ENCODE measurements around the gene ATP6V1E1.
A peak's percentile ranks its signal among the peaks of the same experiment; 100 is the strongest.

ATP6V1E1 gene

GRCh38 chr22:17629641-17630040 is 1.1 kb upstream of the ATP6V1E1 start:
- H3K4me3 ChIP-seq (ENCODE audit: low read length): no peak overlapping the region
- peak overlapping the region; percentile 92 for H3K9ac ChIP-seq (ENCODE audit: low read length)
- no peaks in the 10 kb centered on the region for H3K36me3 ChIP-seq (ENCODE audit: control insufficient read depth, insufficient read depth, low read length)
- H3K9me3 ChIP-seq (ENCODE audit: control insufficient read depth, low read length): no peaks in the 10 kb centered on the region
- peaks cover 13% of the 10 kb centered on the region for H3K4me1 ChIP-seq (ENCODE audit: control insufficient read depth, insufficient read depth, low read length)
- H3K27me3 ChIP-seq (ENCODE audit: control insufficient read depth, insufficient read depth, low read length): no peaks in the 10 kb centered on the region

- Histone ChIP-seq H3K4me3 (ENCODE audit: low read length) (peak overlapping the region; percentile 85), H3K36me3 (ENCODE audit: control insufficient read depth, insufficient read depth, low read length) (no peaks in the 10 kb centered on the region), H3K9ac (ENCODE audit: low read length) (peak overlapping the region; percentile 92), H3K9me3 (ENCODE audit: control insufficient read depth, low read length) (no peaks in the 10 kb centered on the region), H3K27me3 (ENCODE audit: control insufficient read depth, insufficient read depth, low read length) (no peaks in the 10 kb centered on the region), H3K4me1 (ENCODE audit: control insufficient read depth, insufficient read depth, low read length) (peaks cover 13% of the 10 kb centered on the region)
Measured at GRCh38 chr22:17629173-17629489, 582 bp upstream of the ATP6V1E1 start.

DNA sequence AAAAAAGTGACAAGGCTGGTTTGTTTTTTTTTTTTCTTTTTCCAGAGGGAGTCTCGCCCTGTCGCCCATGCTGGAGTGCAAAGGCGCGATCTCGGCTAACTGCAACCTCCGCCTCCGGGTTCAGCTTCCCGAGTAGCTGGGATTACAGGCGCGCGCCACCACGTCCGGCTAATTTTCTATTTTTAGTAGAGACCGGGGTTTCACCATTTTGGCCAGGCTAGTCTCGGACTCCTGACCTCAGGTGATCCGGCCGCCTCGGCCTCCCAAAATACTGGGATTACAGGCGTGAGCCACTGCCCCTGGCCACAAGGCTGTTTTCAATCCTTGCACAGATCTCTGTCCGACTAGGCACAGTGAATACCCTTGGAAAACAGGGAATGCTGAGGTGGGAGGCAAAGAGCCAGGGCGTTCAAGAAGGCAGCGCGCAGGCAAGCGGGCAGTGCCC is 566 bp downstream of the ATP6V1E1 start:
- Histone ChIP-seq H3K36me3 (ENCODE audit: control insufficient read depth, insufficient read depth, low read length) (no peaks in the 10 kb centered on the region), H3K4me3 (ENCODE audit: low read length) (peak overlapping the region; percentile 85), H3K27me3 (ENCODE audit: control insufficient read depth, insufficient read depth, low read length) (no peaks in the 10 kb centered on the region), H3K9me3 (ENCODE audit: control insufficient read depth, low read length) (no peaks in the 10 kb centered on the region), H3K9ac (ENCODE audit: low read length) (peak overlapping the region; percentile 92), H3K4me1 (ENCODE audit: control insufficient read depth, insufficient read depth, low read length) (peaks cover 13% of the 10 kb centered on the region)

DNA sequence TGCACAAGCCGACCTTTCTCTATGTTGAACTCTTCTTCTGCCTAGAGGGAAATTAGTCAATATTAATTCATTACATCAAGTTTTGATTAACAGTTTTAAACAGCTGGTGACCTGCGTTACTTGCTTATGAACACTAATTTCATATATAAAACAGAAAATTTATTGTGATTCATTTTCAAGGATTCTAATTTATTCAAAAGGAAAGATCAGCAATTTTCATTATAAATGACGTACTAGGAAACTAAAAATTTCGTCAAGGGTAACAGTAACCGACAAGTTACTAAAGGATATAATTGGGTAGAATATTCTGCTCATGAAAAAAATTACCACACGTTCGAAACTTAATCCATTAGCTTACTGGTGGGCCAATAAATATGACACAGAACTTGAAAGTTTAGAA is 15.3 kb downstream of the ATP6V1E1 start:
- H3K36me3 ChIP-seq (ENCODE audit: control insufficient read depth, insufficient read depth, low read length): no peaks in the 10 kb centered on the region
- no peak overlapping the region for H3K9ac ChIP-seq (ENCODE audit: low read length)

GRCh38 chr22:17612057-17612456 is 16.5 kb downstream of the ATP6V1E1 start:
- Histone ChIP-seq H3K9me3 (ENCODE audit: control insufficient read depth, low read length) (no peaks in the 10 kb centered on the region), H3K4me1 (ENCODE audit: control insufficient read depth, insufficient read depth, low read length) (no peaks in the 10 kb centered on the region), H3K4me3 (ENCODE audit: low read length) (no peak overlapping the region), H3K36me3 (ENCODE audit: control insufficient read depth, insufficient read depth, low read length) (no peaks in the 10 kb centered on the region), H3K27me3 (ENCODE audit: control insufficient read depth, insufficient read depth, low read length) (no peaks in the 10 kb centered on the region), H3K9ac (ENCODE audit: low read length) (no peak overlapping the region)

More for the DNA sequence above, 15.3 kb downstream of the ATP6V1E1 start:
- Histone ChIP-seq H3K4me1 (ENCODE audit: control insufficient read depth, insufficient read depth, low read length) (no peaks in the 10 kb centered on the region), H3K27me3 (ENCODE audit: control insufficient read depth, insufficient read depth, low read length) (no peaks in the 10 kb centered on the region), H3K9me3 (ENCODE audit: control insufficient read depth, low read length) (no peaks in the 10 kb centered on the region), H3K4me3 (ENCODE audit: low read length) (no peak overlapping the region)

DNA sequence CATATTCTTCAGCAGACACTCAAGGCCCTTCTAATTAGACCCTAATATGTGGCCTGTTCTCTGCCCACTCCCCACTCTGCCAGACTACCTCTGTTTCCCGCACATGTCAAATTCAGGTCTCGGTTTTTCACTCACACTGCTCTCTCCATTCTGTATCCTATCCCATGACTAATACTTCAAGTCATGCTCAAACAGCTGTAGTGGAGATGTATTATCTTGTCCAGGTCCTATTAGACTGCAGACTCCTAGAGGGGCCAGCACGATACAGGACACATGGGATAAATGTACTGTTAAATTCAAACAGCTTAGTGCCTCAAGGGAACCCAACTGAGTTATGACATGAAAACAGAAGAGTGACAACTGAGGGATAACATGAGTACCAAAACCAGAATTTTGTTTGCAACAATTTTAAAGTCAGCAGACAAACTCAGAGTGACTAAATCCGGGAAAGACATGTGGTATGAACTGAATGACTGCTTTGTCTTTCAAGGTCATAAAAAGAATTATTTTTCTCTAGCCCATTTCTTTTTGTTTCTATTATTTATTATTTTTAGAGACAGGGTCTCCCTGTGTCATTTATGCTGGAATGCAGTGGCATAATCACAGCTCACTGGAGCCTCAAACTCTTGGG is 20.5 kb downstream of the ATP6V1E1 start:
- Histone ChIP-seq H3K36me3 (ENCODE audit: control insufficient read depth, insufficient read depth, low read length) (no peaks in the 10 kb centered on the region), H3K9ac (ENCODE audit: low read length) (no peak overlapping the region)

GRCh38 chr22:17606496-17606895 is 22.1 kb downstream of the ATP6V1E1 start:
- Histone ChIP-seq H3K9me3 (ENCODE audit: control insufficient read depth, low read length) (no peaks in the 10 kb centered on the region), H3K9ac (ENCODE audit: low read length) (no peak overlapping the region), H3K36me3 (ENCODE audit: control insufficient read depth, insufficient read depth, low read length) (no peaks in the 10 kb centered on the region), H3K4me3 (ENCODE audit: low read length) (no peak overlapping the region), H3K4me1 (ENCODE audit: control insufficient read depth, insufficient read depth, low read length) (no peaks in the 10 kb centered on the region), H3K27me3 (ENCODE audit: control insufficient read depth, insufficient read depth, low read length) (no peaks in the 10 kb centered on the region)

More for the DNA sequence above, 20.5 kb downstream of the ATP6V1E1 start:
- Histone ChIP-seq H3K27me3 (ENCODE audit: control insufficient read depth, insufficient read depth, low read length) (no peaks in the 10 kb centered on the region), H3K9me3 (ENCODE audit: control insufficient read depth, low read length) (no peaks in the 10 kb centered on the region), H3K4me3 (ENCODE audit: low read length) (no peak overlapping the region), H3K4me1 (ENCODE audit: control insufficient read depth, insufficient read depth, low read length) (no peaks in the 10 kb centered on the region)

DNA sequence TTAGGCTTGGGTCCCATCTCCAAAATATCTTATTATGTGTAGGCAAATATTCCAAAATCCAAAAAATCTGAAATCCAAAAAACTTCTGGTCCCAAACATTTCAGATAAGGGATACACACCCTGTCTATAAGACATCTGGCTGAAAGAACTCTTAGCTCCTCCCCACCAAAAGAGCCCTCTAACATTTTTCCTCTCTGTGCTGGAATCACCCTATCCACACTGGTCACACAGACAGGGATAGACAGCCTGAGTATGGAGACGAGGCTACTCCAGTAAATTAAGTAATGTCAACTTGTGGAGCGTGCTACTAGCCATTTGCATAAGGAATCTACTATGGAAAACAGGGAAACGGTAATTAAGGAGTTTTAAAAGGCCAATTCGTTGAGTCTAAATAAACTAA is 24.9 kb downstream of the ATP6V1E1 start:
- H3K36me3 ChIP-seq (ENCODE audit: control insufficient read depth, insufficient read depth, low read length): peaks cover 3% of the 10 kb centered on the region

DNA sequence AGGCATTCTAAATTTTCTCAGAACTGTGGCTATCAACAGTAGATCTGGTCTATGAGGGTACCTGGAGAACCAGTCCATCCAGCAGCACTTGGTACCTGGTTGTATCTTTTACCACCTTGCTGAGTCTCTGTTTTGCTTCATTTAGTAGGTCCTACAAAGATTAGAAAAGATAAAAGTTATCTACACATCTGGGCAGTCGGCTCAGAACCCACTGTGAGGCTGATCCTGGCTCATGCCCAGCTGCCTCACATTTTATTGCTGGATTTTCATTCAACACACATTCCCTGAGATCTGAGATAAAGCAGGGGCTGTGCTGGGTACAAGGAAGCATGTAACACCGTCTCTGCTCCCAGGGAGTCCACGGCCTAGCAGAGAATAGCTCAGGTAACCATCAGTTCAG is 27.5 kb downstream of the ATP6V1E1 start:
- Histone ChIP-seq H3K4me1 (ENCODE audit: control insufficient read depth, insufficient read depth, low read length) (no peaks in the 10 kb centered on the region), H3K9me3 (ENCODE audit: control insufficient read depth, low read length) (no peaks in the 10 kb centered on the region), H3K27me3 (ENCODE audit: control insufficient read depth, insufficient read depth, low read length) (no peaks in the 10 kb centered on the region), H3K9ac (ENCODE audit: low read length) (no peak overlapping the region), H3K4me3 (ENCODE audit: low read length) (no peak overlapping the region), H3K36me3 (ENCODE audit: control insufficient read depth, insufficient read depth, low read length) (peaks cover 11% of the 10 kb centered on the region)

More for the DNA sequence above, 24.9 kb downstream of the ATP6V1E1 start:
- Histone ChIP-seq H3K27me3 (ENCODE audit: control insufficient read depth, insufficient read depth, low read length) (no peaks in the 10 kb centered on the region), H3K9me3 (ENCODE audit: control insufficient read depth, low read length) (no peaks in the 10 kb centered on the region), H3K9ac (ENCODE audit: low read length) (no peak overlapping the region), H3K4me1 (ENCODE audit: control insufficient read depth, insufficient read depth, low read length) (no peaks in the 10 kb centered on the region), H3K4me3 (ENCODE audit: low read length) (no peak overlapping the region)

DNA sequence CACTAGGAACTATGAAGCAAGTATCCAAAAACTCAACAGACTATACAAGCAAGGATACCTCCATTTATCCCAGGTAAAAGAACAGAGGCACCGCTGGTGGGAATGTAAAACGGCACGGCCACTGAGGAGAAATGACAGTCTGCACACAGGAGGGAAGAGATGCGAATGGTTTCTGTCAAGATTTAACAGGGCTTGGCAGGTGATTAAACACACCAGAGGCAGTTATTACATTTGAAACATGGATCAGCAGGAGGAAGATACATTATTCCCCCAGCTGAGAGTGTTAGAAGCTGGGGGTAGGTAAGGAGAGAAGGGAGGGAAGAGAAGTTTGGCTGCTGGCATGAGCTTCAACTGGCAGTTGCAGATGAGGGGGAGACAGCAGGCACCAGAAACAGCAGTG is 30.2 kb downstream of the ATP6V1E1 start:
- Histone ChIP-seq H3K36me3 (ENCODE audit: control insufficient read depth, insufficient read depth, low read length) (peaks cover 16% of the 10 kb centered on the region), H3K4me3 (ENCODE audit: low read length) (no peak overlapping the region), H3K27me3 (ENCODE audit: control insufficient read depth, insufficient read depth, low read length) (no peaks in the 10 kb centered on the region), H3K9ac (ENCODE audit: low read length) (no peak overlapping the region), H3K9me3 (ENCODE audit: control insufficient read depth, low read length) (no peaks in the 10 kb centered on the region), H3K4me1 (ENCODE audit: control insufficient read depth, insufficient read depth, low read length) (no peaks in the 10 kb centered on the region)

DNA sequence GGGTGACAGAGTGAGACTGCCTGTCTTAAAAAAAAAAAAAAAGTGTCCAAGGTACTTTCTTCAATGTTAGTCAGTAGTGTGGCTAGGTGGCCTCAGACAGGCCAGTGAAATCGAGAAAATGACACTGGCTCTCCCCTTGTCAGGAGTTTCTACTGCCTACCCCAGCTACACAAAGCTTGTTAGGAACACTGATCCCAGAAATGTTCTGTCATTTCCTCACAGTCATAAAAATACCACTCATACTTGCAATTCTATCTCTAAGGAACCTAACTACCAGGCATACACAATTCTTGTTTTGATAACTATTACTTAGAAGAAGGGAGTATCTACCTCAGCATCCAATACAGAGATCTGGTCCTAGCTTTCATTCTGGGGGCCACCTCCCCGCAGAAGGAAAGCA is 31.3 kb downstream of the ATP6V1E1 start:
- no peaks in the 10 kb centered on the region for H3K9me3 ChIP-seq (ENCODE audit: control insufficient read depth, low read length)
- no peak overlapping the region for H3K4me3 ChIP-seq (ENCODE audit: low read length)
- no peak overlapping the region for H3K9ac ChIP-seq (ENCODE audit: low read length)
- H3K4me1 ChIP-seq (ENCODE audit: control insufficient read depth, insufficient read depth, low read length): no peaks in the 10 kb centered on the region
- no peaks in the 10 kb centered on the region for H3K27me3 ChIP-seq (ENCODE audit: control insufficient read depth, insufficient read depth, low read length)
- H3K36me3 ChIP-seq (ENCODE audit: control insufficient read depth, insufficient read depth, low read length): peaks cover 21% of the 10 kb centered on the region

- H3K9ac ChIP-seq (ENCODE audit: low read length): no peak overlapping the region
- H3K4me3 ChIP-seq (ENCODE audit: low read length): no peak overlapping the region
- H3K36me3 ChIP-seq (ENCODE audit: control insufficient read depth, insufficient read depth, low read length): peaks cover 21% of the 10 kb centered on the region
- no peaks in the 10 kb centered on the region for H3K27me3 ChIP-seq (ENCODE audit: control insufficient read depth, insufficient read depth, low read length)
- no peaks in the 10 kb centered on the region for H3K9me3 ChIP-seq (ENCODE audit: control insufficient read depth, low read length)
- no peaks in the 10 kb centered on the region for H3K4me1 ChIP-seq (ENCODE audit: control insufficient read depth, insufficient read depth, low read length)
Measured at GRCh38 chr22:17596226-17596625, 32.3 kb downstream of the ATP6V1E1 start.

DNA sequence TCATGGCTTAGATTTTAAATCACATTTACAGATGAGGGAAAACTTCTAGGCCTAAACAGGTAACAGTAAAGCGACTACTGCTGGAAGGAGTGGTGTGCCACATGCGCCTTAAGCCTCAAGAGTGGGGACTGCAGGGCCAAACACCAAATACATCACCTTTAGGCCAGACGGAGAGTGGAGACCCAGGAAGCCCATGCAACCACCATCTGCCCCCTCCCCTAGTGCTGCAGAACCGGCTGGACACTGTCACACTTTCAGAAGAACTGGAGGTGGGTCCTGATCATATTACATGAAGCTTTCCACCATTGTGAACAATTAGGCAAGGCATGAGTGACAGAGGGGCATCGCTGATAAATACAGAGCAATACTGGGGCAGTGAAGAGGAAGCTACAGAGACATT is 36.3 kb downstream of the ATP6V1E1 start:
- H3K9ac ChIP-seq (ENCODE audit: low read length): no peak overlapping the region
- no peaks in the 10 kb centered on the region for H3K9me3 ChIP-seq (ENCODE audit: control insufficient read depth, low read length)
- H3K36me3 ChIP-seq (ENCODE audit: control insufficient read depth, insufficient read depth, low read length): peaks cover 10% of the 10 kb centered on the region
- no peaks in the 10 kb centered on the region for H3K4me1 ChIP-seq (ENCODE audit: control insufficient read depth, insufficient read depth, low read length)
- no peak overlapping the region for H3K4me3 ChIP-seq (ENCODE audit: low read length)
- no peaks in the 10 kb centered on the region for H3K27me3 ChIP-seq (ENCODE audit: control insufficient read depth, insufficient read depth, low read length)

Data from mucosa of stomach (tissue), 1 donor.